Measurements from ENCODE around the gene APOE.

GRCh38 chr19:44957526-44957925 lies 51.9 kb downstream of the APOE start:
- TF ChIP-seq CTCF (IDR thresholded peaks at IDR 0.05) (no peak), POLR2A (IDR thresholded peaks at IDR 0.05) (no peak)

All from gastroesophageal sphincter (tissue), 3 donors.